OCI-LY7 (cell line): Measurements from ENCODE around the gene C19orf73. TPM values are rescaled to one million over a fixed set of nuclear protein-coding genes. Genes with fewer than 3 reads are reported as not detected.

Source experiments
- BruUV-seq: library from RNA; stranded (reverse); fragments of 400-500 nt; replicated peaks from 2 replicates; lab custom pipeline; 2021; lab: Mats Ljungman, UMichigan
- CTCF ChIA-PET: fragments of 300-600 bp; sonication (Branson Sonifier 250); formaldehyde crosslinking; loops from one replicate; lab custom pipeline; 2022; ENCODE audit warnings: antibody characterized with exemption; ENCODE audit not compliant: unreplicated experiment; lab: Charles Lee
- POLR2A ChIA-PET: fragments of 300-600 bp; sonication (Branson Sonifier 250); formaldehyde crosslinking; loops from one replicate; lab custom pipeline; 2022; ENCODE audit warnings: antibody characterized with exemption; lab: Charles Lee
- DNase-seq: peaks from one replicate; pipeline ENCODE4 v3.0.0-alpha.2; 2015; ENCODE audit warnings: low spot score
- H2AFZ ChIP-seq: fragments of 200-600 bp; sonication (generic), shearing (Covaris generic); 2 replicates; pipeline ENCODE4 v1.6.1; 2014; ENCODE audit warnings: mild to moderate bottlenecking, antibody characterized with exemption, low read length, moderate library complexity
- H3K27ac ChIP-seq: fragments of 200-600 bp; sonication (generic); 2 replicates; pipeline ENCODE4 v1.5.1; 2014; ENCODE audit warnings: mixed run types, low read depth, mild to moderate bottlenecking, moderate library complexity, low read length, inconsistent platforms; ENCODE audit not compliant: poor library complexity, severe bottlenecking
- H3K36me3 ChIP-seq: fragments of 200-600 bp; sonication (generic); 2 replicates; pipeline ENCODE4 v1.6.1; 2014; ENCODE audit warnings: mild to moderate bottlenecking, antibody characterized with exemption, low read length, moderate library complexity, mixed read lengths; ENCODE audit not compliant: insufficient read depth
- H3K4me1 ChIP-seq: fragments of 200-600 bp; sonication (generic); 2 replicates; pipeline ENCODE4 v1.5.1; 2014; ENCODE audit warnings: mild to moderate bottlenecking, low read length; ENCODE audit not compliant: insufficient read depth, poor library complexity, severe bottlenecking
- H3K4me2 ChIP-seq: fragments of 200-600 bp; sonication (generic); 2 replicates; pipeline ENCODE4 v1.6.1; 2014; ENCODE audit warnings: mild to moderate bottlenecking, low read length
- H3K4me3 ChIP-seq: fragments of 200-600 bp; sonication (generic); 2 replicates; pipeline ENCODE4 v1.5.1; 2014; ENCODE audit warnings: mild to moderate bottlenecking, low read depth, low read length; ENCODE audit not compliant: poor library complexity, severe bottlenecking
- H3K79me2 ChIP-seq: fragments of 200-600 bp; sonication (generic); 2 replicates; pipeline ENCODE4 v1.6.1; 2016; ENCODE audit warnings: low read depth, mild to moderate bottlenecking, low read length, moderate library complexity, mixed read lengths; ENCODE audit not compliant: insufficient read depth
- H3K9me2 ChIP-seq: fragments of 200-600 bp; sonication (generic); 2 replicates; pipeline ENCODE4 v1.6.1; 2016; ENCODE audit warnings: mild to moderate bottlenecking, low read length, mixed read lengths; ENCODE audit not compliant: insufficient read depth
- H3K9me3 ChIP-seq: fragments of 200-600 bp; sonication (generic); 2 replicates; pipeline ENCODE4 v1.6.1; 2014; ENCODE audit warnings: mild to moderate bottlenecking, mixed run types, low read length, mixed read lengths
- H4K20me1 ChIP-seq: fragments of 200-600 bp; sonication (generic); 2 replicates; pipeline ENCODE4 v1.6.1; 2014; ENCODE audit warnings: mild to moderate bottlenecking, antibody characterized with exemption, low read length, moderate library complexity, mixed read lengths; ENCODE audit not compliant: insufficient read depth
- CTCF ChIP-seq: fragments of 200-600 bp; sonication (generic); conservative IDR thresholded peaks from 2 replicates; pipeline ENCODE4 v1.5.1; 2014; ENCODE audit warnings: mild to moderate bottlenecking, antibody characterized with exemption, low read length, moderate library complexity, mixed read lengths
- EZH2phosphoT487 ChIP-seq: fragments of 200-600 bp; sonication (generic); IDR thresholded peaks from 2 replicates; pipeline ENCODE4 v1.6.1; 2018; ENCODE audit warnings: low read depth, borderline replicate concordance, mild to moderate bottlenecking, mixed run types, antibody characterized with exemption, low read length, moderate library complexity, mixed read lengths
- intact Hi-C: fragments of 100-400 bp; cut with micrococcal nuclease; formaldehyde crosslinking; loops from one replicate; pipeline ENCODE4 v1.10.0; 2022; ENCODE audit not compliant: unreplicated experiment
- total RNA-seq, 2 experiments: library from RNA; depleted of rRNA in 1 of 2; stranded (reverse); fragments of >200 nt in 1 of 2; shearing (Covaris generic) in 1 of 2; gene quantifications; 2 replicates each; pipeline ENCODE4 v1.2.3, GENCODE V29; 2014 to 2022

Gene C19orf73
- total RNA-seq, 2 experiments from 2014 or later, result 2.5 to 8.3 TPM

GRCh38 chr19:49111218-49111998, 7.5 kb downstream of the C19orf73 start:
- intact Hi-C loops, result no loop called here
- ChIA-PET POLR2A (no interaction called here), CTCF (no interaction called here)
- Histone ChIP-seq H3K9me2 (no peaks in the 10 kb centered on the region), H3K36me3 (peaks cover 36% of the 10 kb centered on the region), H3K4me1 (peaks cover 7% of the 10 kb centered on the region), H3K27ac (no peak overlapping the region), H3K79me2 (no peaks in the 10 kb centered on the region), H3K4me2 (no peak overlapping the region), H3K4me3 (no peak overlapping the region), H2AFZ (no peak overlapping the region), H3K9me3 (no peaks in the 10 kb centered on the region), H4K20me1 (no peaks in the 10 kb centered on the region)
- no TSS peak for BruUV-seq
- TF ChIP-seq EZH2phosphoT487 (no peak), CTCF (no peak; the same call in 1 of the 2 replicates)
- no peak for DNase-seq

- POLR2A ChIA-PET, result no interaction called here
- intact Hi-C loops, result no loop called here
Measured at GRCh38 chr19:49110567-49110966, 8.4 kb downstream of the C19orf73 start.

More at GRCh38 chr19:49110567-49110966, 8.4 kb downstream of the C19orf73 start:
- no peaks in the 10 kb centered on the region for H3K9me2 ChIP-seq
- no peak overlapping the region for H3K4me3 ChIP-seq
- BruUV-seq, result no TSS peak
- H3K79me2 ChIP-seq, result no peaks in the 10 kb centered on the region
- H3K36me3 ChIP-seq, result peaks cover 44% of the 10 kb centered on the region
- CTCF ChIA-PET, result no interaction called here
- TF ChIP-seq CTCF (no peak), EZH2phosphoT487 (no peak)
- no peak for DNase-seq
- no peaks in the 10 kb centered on the region for H3K9me3 ChIP-seq
- no peaks in the 10 kb centered on the region for H4K20me1 ChIP-seq
- H3K4me1 ChIP-seq, result peaks cover 5% of the 10 kb centered on the region
- H2AFZ ChIP-seq, result no peak overlapping the region
- H3K4me2 ChIP-seq, result no peak overlapping the region
- H3K27ac ChIP-seq, result no peak overlapping the region
